COLO668 (cell line): ENCODE results near the gene RNF223.
"Not testable (repeated sequence)": the region's sequence is repeated elsewhere in the genome, so short reads cannot be mapped to it uniquely, and the experiment has no call there.

Source experiments
- DNase-seq: peaks from one replicate; lab custom pipeline; 2025; ENCODE audit not compliant: unreplicated experiment; lab: John Stamatoyannopoulos, UW

The RNF223 gene

DNA sequence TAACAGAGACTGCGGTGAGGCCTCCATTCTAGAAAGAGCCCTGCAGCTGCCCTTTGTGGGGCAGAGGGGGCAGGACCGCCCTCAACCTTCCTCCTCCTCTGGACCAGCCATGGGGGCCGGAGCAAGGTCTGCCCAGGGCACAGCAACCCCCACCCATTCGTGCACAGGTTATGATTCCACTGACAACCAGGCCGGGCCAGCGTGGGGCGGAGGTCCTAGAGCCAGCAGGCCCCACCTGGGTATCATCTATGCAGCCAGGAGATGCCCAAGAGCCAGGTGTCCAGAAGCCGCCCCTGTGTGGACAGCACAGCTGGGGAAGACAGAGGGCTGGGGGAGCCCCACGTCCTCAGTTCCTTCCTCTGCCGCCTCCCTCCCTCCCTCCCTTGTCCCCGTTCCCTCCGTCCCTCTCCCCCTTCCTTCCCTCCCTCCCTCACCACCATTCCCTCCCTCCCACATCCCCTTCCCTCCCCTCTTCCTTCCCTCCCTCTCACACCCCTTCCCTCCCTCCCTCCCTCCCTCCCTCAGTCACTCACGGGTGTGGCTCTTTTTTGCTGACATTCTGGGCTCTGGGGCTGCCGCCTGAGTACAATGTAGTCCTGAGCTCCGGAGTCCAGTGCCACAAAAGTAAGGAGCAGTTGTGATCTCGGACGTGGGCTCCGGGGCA is 12.3 kb downstream of the RNF223 start:
- no peak for DNase-seq

DNA sequence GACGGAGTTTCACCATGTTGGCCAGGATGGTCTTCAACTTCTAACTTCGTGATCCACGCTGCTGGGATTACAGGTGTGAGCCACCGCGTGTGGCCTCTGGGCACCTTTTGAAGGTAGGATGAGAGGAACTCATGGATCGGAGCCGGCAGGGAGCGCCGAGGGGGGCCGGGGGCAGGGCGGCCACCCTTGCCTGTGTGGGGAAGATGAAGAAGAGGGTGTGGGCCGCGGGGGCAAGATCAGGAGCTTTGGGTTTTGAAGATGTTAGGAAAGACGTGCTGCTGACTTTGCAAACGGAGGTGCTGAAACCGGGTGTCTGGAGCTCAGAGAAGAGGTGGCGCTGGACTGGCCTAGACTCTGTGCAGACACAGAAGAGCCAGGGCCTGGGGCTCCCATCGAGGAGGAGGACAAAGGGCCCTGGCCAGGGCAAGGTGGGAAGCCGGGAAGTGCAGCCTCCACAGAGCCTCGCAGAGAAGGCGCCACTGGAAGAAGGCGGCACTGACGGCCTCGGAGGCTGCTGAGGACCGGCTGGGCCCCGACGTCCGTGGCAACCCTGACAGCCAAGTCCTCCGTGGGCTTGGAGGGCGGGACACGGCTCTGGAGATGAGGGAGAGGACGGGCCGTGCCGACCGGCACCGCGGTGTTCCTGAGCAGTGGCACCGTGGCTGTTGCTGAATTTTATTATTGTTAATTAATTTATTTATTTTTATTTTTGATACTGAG is 13.7 kb downstream of the RNF223 start:
- DNase-seq: no peak

- peak; percentile 93 for DNase-seq
Observed at GRCh38 chr1:1059494-1060280, 14.4 kb downstream of the RNF223 start.

GRCh38 chr1:1058921-1059493 is 15.1 kb downstream of the RNF223 start:
- DNase-seq: peak; percentile 65

GRCh38 chr1:1058088-1058905 is 15.8 kb downstream of the RNF223 start:
- no peak for DNase-seq

- DNase-seq: not testable (repeated sequence)
Observed at GRCh38 chr1:1057769-1058087, 16.4 kb downstream of the RNF223 start.

DNA sequence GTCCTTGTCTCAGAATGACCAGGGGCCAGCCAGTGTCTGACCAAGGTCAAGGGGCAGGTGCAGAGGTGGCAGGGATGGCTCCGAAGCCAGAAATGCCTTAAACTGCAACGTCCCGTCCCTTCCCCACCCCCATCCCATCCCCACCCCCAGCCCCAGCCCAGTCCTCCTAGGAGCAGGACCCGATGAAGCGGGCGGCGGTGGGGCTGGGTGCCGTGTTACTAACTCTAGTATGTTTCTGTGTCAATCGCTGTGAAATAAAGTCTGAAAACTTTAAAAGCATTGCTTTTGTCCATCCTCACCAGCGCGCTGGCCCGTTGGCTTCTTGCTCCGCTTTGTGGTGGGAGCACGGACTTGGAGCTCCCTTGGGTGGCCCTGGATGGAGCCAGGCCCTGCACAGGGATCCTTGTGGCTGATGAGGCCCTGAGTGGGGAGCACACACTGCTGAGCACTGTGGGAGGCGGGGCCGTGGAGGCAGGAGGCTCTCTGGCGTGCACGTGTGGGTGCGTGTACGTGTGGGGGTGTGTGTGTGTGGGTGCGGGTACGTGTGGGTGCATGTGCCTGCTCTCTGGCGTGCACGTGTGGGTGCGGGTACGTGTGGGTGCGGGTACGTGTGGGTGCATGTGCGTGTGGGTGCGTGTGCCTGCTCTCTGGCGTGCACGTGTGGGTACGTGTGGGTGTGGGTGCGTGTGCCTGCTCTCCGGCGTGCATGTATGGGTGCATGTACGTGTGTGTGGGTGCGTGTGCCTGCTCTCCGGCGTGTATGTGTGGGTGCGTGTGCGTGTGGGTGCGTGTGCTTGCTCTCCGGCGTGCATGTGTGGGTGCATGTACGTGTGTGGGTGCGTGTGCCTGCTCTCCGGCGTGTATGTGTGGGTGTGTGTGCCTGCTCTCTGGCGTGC is 18.0 kb downstream of the RNF223 start:
- no peak for DNase-seq

GRCh38 chr1:1054971-1055370 is 19.1 kb downstream of the RNF223 start:
- DNase-seq: no peak

DNA sequence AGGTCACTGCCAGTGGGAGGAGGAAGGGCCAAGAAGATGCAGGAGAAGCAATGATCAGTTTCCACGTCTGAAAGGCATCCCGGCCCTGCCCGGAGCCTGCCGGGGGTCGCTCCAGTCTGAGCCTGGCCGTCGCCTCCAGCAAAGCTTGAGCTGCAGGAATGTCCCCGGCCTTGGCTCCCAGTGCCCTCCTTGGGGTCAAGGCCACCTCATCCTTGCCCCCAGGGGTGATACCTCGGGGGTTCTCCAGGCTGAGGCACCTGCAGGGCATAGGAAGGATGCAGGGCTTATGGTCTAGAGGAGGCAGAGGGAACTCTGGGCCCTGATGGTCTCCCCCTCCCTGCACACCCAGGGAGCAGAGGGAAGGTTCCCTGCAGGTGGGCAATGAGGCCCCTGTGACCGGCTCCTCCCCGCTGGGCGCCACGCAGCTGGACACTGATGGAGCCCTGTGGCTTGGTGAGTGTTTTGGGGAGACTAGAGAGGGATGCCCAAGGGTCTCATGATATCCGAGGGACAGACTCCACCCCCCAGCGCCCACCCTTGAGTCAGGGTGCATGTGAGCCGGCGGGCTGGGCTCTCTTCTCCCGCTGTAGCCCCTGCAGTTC is 19.9 kb downstream of the RNF223 start:
- DNase-seq: no peak

DNA sequence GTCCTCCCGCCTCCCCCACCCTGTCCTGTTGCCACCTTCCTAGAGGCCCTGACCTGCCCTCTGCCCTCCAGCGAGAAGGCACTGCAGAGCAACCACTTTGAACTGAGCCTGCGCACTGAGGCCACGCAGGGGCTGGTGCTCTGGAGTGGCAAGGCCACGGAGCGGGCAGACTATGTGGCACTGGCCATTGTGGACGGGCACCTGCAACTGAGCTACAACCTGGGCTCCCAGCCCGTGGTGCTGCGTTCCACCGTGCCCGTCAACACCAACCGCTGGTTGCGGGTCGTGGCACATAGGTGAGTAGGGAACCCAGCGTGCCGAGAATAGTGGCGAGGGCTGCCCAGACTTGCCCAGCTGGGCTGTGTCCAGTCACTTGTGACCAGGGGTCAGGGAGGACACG is 20.4 kb downstream of the RNF223 start:
- no peak for DNase-seq

DNA sequence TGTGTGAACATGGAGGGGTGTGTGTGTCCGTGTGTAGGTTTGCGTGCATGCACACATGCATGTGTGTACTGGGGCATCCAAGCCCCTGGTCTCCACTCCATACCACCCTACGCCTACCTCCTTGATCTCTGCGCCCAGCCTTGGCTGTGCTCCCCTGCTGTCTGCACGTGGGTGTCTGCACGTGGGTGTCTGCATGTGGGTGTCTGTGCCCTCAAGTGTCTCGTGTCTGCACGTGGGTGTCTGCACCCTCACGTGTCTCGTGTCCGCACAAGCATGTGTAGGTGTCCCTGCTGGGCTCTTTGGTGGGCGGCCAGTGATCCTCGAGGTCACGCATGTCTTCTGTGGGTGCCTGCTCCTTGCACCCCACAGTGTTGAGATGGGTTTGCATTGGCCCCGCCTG is 21.1 kb downstream of the RNF223 start:
- DNase-seq: no peak

- no peak for DNase-seq
Observed at GRCh38 chr1:1052003-1052840, 21.9 kb downstream of the RNF223 start.

DNA sequence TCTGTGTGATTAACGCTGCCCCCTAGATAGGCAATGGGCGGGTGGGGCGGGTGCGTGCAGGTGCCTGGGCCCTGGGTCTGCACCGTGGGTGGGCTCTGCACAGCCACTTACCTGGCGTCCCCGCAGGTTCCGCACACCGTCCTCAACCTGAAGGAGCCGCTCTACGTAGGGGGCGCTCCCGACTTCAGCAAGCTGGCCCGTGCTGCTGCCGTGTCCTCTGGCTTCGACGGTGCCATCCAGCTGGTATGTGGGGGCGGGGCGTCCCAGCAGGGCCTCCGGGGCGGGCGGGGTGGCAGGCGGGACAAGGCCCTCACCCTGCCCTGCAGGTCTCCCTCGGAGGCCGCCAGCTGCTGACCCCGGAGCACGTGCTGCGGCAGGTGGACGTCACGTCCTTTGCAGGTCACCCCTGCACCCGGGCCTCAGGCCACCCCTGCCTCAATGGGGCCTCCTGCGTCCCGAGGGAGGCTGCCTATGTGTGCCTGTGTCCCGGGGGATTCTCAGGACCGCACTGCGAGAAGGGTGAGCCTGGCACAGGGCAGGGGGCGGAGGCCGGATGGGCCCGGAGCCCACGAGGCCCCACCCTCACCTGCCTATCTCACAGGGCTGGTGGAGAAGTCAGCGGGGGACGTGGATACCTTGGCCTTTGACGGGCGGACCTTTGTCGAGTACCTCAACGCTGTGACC is 22.8 kb downstream of the RNF223 start:
- DNase-seq: peak; percentile 62

DNA sequence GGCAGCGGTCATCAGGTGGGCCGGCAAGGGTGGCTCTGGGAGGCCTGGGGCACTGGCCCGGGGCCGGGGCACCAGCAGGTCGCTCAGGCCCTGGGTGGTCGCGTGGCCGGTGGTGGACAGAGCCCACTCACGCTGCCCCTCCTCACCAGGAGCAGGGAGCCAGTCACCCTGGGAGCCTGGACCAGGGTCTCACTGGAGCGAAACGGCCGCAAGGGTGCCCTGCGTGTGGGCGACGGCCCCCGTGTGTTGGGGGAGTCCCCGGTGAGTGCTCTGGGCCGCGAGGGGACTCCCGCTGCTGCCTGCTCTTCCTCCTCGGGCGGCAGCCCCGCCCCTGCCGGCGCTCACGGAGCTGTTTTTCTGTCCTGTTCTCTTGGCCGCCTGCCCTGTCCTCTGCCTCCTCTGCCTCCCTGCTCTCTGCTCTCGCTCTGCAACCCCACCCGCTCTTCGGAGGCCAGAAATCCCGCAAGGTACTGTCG is 23.5 kb downstream of the RNF223 start:
- DNase-seq: peak; percentile 52

DNA sequence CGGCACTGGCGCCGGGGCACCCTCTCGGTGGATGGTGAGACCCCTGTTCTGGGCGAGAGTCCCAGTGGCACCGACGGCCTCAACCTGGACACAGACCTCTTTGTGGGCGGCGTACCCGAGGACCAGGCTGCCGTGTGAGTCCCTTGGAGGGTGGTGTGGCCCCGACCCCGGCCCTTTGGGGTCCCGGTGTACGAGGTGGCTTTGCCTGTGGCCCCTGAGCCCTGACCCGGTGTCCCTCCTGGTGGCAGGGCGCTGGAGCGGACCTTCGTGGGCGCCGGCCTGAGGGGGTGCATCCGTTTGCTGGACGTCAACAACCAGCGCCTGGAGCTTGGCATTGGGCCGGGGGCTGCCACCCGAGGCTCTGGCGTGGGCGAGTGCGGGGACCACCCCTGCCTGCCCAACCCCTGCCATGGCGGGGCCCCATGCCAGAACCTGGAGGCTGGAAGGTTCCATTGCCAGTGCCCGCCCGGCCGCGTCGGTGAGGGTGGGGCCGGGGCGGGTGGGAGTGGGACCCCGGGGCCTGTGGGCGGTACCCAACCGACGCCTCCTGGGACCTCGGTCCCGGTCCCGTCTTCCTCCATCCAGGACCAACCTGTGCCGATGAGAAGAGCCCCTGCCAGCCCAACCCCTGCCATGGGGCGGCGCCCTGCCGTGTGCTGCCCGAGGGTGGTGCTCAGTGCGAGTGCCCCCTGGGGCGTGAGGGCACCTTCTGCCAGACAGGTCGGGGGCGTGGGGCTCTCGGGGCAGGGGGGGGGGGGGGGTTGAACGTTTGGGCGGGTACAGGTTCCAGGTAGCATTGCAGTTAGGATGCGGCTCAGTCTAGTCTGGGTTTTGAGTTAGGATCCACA is 24.6 kb downstream of the RNF223 start:
- DNase-seq: no peak

- DNase-seq: no peak
Observed at GRCh38 chr1:1048765-1049164, 25.3 kb downstream of the RNF223 start.

- DNase-seq: no peak
Observed at GRCh38 chr1:1047963-1048362, 26.1 kb downstream of the RNF223 start.
